HG03520 (cell line): ENCODE results near the gene FYN.

Experiments used
- ATAC-seq: cut with Tn5 transposase; IDR thresholded peaks from one replicate; pipeline ENCODE4 v1.9.1; 2021; ENCODE audit warnings: mild to moderate bottlenecking, moderate library complexity; ENCODE audit not compliant: unreplicated experiment

Gene FYN

GRCh38 chr6:111753573-111753972 is 119.7 kb downstream of the FYN start:
- no peak for ATAC-seq

- ATAC-seq: no peak
Measured at GRCh38 chr6:111752476-111752875, 120.8 kb downstream of the FYN start.

GRCh38 chr6:111750753-111751673 is 122.2 kb downstream of the FYN start:
- peak; percentile 95 for ATAC-seq

- no peak for ATAC-seq
Measured at GRCh38 chr6:111750153-111750552, 123.1 kb downstream of the FYN start.

- no peak for ATAC-seq
Measured at GRCh38 chr6:111748231-111748647, 125.0 kb downstream of the FYN start.

GRCh38 chr6:111747829-111748228 is 125.4 kb downstream of the FYN start:
- ATAC-seq: no peak

- ATAC-seq: no peak
Measured at GRCh38 chr6:111747396-111747795, 125.9 kb downstream of the FYN start.

GRCh38 chr6:111746983-111747382 is 126.3 kb downstream of the FYN start:
- ATAC-seq: no peak

GRCh38 chr6:111745636-111746035 is 127.6 kb downstream of the FYN start:
- no peak for ATAC-seq

GRCh38 chr6:111745186-111745585 is 128.1 kb downstream of the FYN start:
- ATAC-seq: no peak

GRCh38 chr6:111743862-111744692 is 129.2 kb downstream of the FYN start:
- no peak for ATAC-seq

- ATAC-seq: no peak
Measured at GRCh38 chr6:111743360-111743759, 129.9 kb downstream of the FYN start.

GRCh38 chr6:111741177-111741952 is 131.9 kb downstream of the FYN start:
- no peak for ATAC-seq

GRCh38 chr6:111740506-111740905 is 132.7 kb downstream of the FYN start:
- no peak for ATAC-seq

GRCh38 chr6:111739257-111739696 is 134.0 kb downstream of the FYN start:
- ATAC-seq: peak; percentile 40

GRCh38 chr6:111738631-111739030 is 134.6 kb downstream of the FYN start:
- ATAC-seq: no peak

- ATAC-seq: no peak
Measured at GRCh38 chr6:111738156-111738555, 135.1 kb downstream of the FYN start.

- no peak for ATAC-seq
Measured at GRCh38 chr6:111737065-111737521, 136.2 kb downstream of the FYN start.

GRCh38 chr6:111736005-111736608 is 137.1 kb downstream of the FYN start:
- no peak for ATAC-seq
